Measurements from ENCODE around the gene KCTD21. TPM values are rescaled to one million over a fixed set of nuclear protein-coding genes. Genes with fewer than 3 reads are reported as not detected.

KCTD21 gene
- polyA plus RNA-seq, 1 experiment, result 16.3 TPM

GRCh38 chr11:78213526-78214330, 25.3 kb upstream of the KCTD21 start:
- Histone ChIP-seq H3K4me3 (ENCODE audit: low read depth, low read length) (no peak overlapping the region), H3K36me3 (ENCODE audit: control insufficient read depth, insufficient read depth, low read length) (peaks cover 22% of the 10 kb centered on the region), H3K27me3 (ENCODE audit: control insufficient read depth, insufficient read depth, low read length) (no peaks in the 10 kb centered on the region)
- TF ChIP-seq CTCF (IDR thresholded peaks at IDR 0.05; ENCODE audit: insufficient read depth, low read depth, low read length), result no peak
- ChIA-PET POLR2A (no interaction called here), CTCF (interaction anchor here (1.1 to 1.3 kb wide), 2 partner anchors 201 to 351 kb away, joined by 3 to 5 read pairs; no protein-coding TSS in a partner anchor)
- no peak for DNase-seq (ENCODE audit: low read depth)

- DNase-seq (ENCODE audit: low read depth), result peak; percentile 11
- no peak overlapping the region for H3K4me3 ChIP-seq (ENCODE audit: low read depth, low read length)
- ChIA-PET CTCF (interaction anchor here (1.1 to 1.3 kb wide), 2 partner anchors 202 to 352 kb away, joined by 3 to 5 read pairs; no protein-coding TSS in a partner anchor), POLR2A (no interaction called here)
- peaks cover 20% of the 10 kb centered on the region for H3K36me3 ChIP-seq (ENCODE audit: control insufficient read depth, insufficient read depth, low read length)
- H3K27me3 ChIP-seq (ENCODE audit: control insufficient read depth, insufficient read depth, low read length), result no peaks in the 10 kb centered on the region
- TF ChIP-seq CTCF (IDR thresholded peaks at IDR 0.05; ENCODE audit: insufficient read depth, low read depth, low read length), result no peak
These were observed 24.4 kb upstream of the KCTD21 start for GRCh38 chr11:78212586-78213371.

- peaks cover 24% of the 10 kb centered on the region for H3K36me3 ChIP-seq (ENCODE audit: control insufficient read depth, insufficient read depth, low read length)
- ChIA-PET CTCF (no interaction called here), POLR2A (no interaction called here)
- no peak for TF ChIP-seq CTCF (IDR thresholded peaks at IDR 0.05; ENCODE audit: insufficient read depth, low read depth, low read length)
- DNase-seq (ENCODE audit: low read depth), result no peak
- no peak overlapping the region for H3K4me3 ChIP-seq (ENCODE audit: low read depth, low read length)
- H3K27me3 ChIP-seq (ENCODE audit: control insufficient read depth, insufficient read depth, low read length), result no peaks in the 10 kb centered on the region
These were observed 23.1 kb upstream of the KCTD21 start for GRCh38 chr11:78211565-78211964.

GRCh38 chr11:78210000-78210608, 21.7 kb upstream of the KCTD21 start:
- Histone ChIP-seq H3K36me3 (ENCODE audit: control insufficient read depth, insufficient read depth, low read length) (peaks cover 22% of the 10 kb centered on the region), H3K4me3 (ENCODE audit: low read depth, low read length) (no peak overlapping the region), H3K27me3 (ENCODE audit: control insufficient read depth, insufficient read depth, low read length) (no peaks in the 10 kb centered on the region)
- DNase-seq (ENCODE audit: low read depth), result no peak
- ChIA-PET POLR2A (no interaction called here), CTCF (no interaction called here)
- TF ChIP-seq CTCF (IDR thresholded peaks at IDR 0.05; ENCODE audit: insufficient read depth, low read depth, low read length), result no peak

GRCh38 chr11:78209478-78209877, 21.1 kb upstream of the KCTD21 start:
- Histone ChIP-seq H3K27me3 (ENCODE audit: control insufficient read depth, insufficient read depth, low read length) (no peaks in the 10 kb centered on the region), H3K36me3 (ENCODE audit: control insufficient read depth, insufficient read depth, low read length) (peaks cover 18% of the 10 kb centered on the region), H3K4me3 (ENCODE audit: low read depth, low read length) (no peak overlapping the region)
- TF ChIP-seq CTCF (IDR thresholded peaks at IDR 0.05; ENCODE audit: insufficient read depth, low read depth, low read length), result no peak
- DNase-seq (ENCODE audit: low read depth), result no peak
- ChIA-PET CTCF (interaction anchor here (1.7 kb wide), 1 partner anchor 19 kb away, joined by 4 read pairs; no protein-coding TSS in a partner anchor), POLR2A (no interaction called here)

All from BJ (cell line).